ENCODE results near the gene MITD1.
A peak's percentile ranks its signal among the peaks of the same experiment; 100 is the strongest.
"Not testable (repeated sequence)": the region's sequence is repeated elsewhere in the genome, so short reads cannot be mapped to it uniquely, and the experiment has no call there.

Gene MITD1

GRCh38 chr2:99154643-99155536 lies 26.0 kb downstream of the MITD1 start, which contains the start of the genes LIPT1 and TSGA10:
Gene LIPT1, plus strand, starts transcription at chr2:99154967. Its CDS starts 6,991 bp downstream, at chr2:99161958.
Gene TSGA10, minus strand, starts transcription at chr2:99154942. Its CDS starts 45,503 bp downstream, at chr2:99109439.
- peak; percentile 85 for DNase-seq

- DNase-seq = no peak
Measured at GRCh38 chr2:99153921-99154604, 26.8 kb downstream of the MITD1 start.

- DNase-seq = no peak
Measured at GRCh38 chr2:99152199-99152895, 28.5 kb downstream of the MITD1 start.

GRCh38 chr2:99150706-99151105 lies 30.2 kb downstream of the MITD1 start:
- no peak for DNase-seq

GRCh38 chr2:99141110-99142108 lies 39.4 kb downstream of the MITD1 start, which contains the start of gene C2orf15:
Gene C2orf15, plus strand, starts transcription at chr2:99141707. Its CDS starts 8,852 bp downstream, at chr2:99150559.
- DNase-seq = peak; percentile 82

- peak; percentile 6 for DNase-seq
Measured at GRCh38 chr2:99140860-99141109, 40.1 kb downstream of the MITD1 start.

- DNase-seq = no peak
Measured at GRCh38 chr2:99140056-99140859, 40.6 kb downstream of the MITD1 start.

GRCh38 chr2:99139003-99139402 lies 41.9 kb downstream of the MITD1 start:
- no peak for DNase-seq

- DNase-seq = not testable (repeated sequence)
Measured at GRCh38 chr2:99135044-99135556, 45.8 kb downstream of the MITD1 start.

GRCh38 chr2:99127981-99128380 lies 52.9 kb downstream of the MITD1 start:
- no peak for DNase-seq
